HG02642 (cell line): ENCODE data around the gene TUBB3.
"Not testable (repeated sequence)": the region's sequence is repeated elsewhere in the genome, so short reads cannot be mapped to it uniquely, and the experiment has no call there.

ENCODE experiments used
- ATAC-seq: cut with Tn5 transposase; IDR thresholded peaks from one replicate; pipeline ENCODE4 v1.9.1; 2021; ENCODE audit warnings: mild to moderate bottlenecking; ENCODE audit not compliant: unreplicated experiment, poor library complexity

Gene TUBB3

DNA sequence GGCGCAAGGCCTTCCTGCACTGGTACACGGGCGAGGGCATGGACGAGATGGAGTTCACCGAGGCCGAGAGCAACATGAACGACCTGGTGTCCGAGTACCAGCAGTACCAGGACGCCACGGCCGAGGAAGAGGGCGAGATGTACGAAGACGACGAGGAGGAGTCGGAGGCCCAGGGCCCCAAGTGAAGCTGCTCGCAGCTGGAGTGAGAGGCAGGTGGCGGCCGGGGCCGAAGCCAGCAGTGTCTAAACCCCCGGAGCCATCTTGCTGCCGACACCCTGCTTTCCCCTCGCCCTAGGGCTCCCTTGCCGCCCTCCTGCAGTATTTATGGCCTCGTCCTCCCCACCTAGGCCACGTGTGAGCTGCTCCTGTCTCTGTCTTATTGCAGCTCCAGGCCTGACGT, 12.5 kb downstream of the TUBB3 start:
- ATAC-seq = not testable (repeated sequence)

DNA sequence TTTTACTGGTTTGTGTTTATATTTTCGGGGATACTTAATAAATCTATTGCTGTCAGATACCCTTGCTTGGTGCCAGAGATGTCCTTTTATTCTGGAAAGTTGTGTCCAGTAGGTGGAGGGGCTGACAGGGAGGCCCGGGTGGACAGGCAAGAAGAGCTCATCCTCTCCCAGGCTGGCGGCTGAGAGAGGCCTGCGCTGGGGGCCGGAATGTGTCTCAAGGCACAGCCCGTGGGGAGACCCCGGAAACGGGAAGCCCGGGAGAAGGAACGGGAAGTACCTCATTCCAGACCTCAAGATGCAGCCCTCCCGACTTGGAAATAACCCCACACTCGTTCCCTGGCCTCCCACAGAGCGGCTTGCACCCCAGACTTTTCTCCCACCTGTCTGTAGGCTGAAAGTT, 12.9 kb downstream of the TUBB3 start:
- no peak for ATAC-seq

DNA sequence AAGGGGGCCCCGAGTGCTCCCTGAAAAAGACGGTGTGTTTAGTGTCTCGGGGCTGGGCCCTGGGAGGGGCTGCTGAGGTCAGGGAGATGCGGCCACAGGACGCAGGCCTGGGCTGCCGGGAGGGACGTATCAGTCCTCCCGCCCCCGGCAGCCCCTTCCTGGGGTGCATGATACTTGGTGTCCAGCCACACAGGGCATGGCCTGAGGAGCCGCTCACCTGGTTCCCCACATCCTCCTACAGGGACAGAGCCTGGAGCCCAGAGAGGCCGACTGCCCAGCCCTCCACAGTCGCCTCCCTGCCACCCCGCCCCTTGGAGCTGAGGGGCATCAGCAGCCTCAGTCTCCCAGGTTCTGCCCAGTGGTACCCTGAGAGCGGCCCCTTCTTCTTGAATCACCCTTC, 13.4 kb downstream of the TUBB3 start:
- no peak for ATAC-seq

DNA sequence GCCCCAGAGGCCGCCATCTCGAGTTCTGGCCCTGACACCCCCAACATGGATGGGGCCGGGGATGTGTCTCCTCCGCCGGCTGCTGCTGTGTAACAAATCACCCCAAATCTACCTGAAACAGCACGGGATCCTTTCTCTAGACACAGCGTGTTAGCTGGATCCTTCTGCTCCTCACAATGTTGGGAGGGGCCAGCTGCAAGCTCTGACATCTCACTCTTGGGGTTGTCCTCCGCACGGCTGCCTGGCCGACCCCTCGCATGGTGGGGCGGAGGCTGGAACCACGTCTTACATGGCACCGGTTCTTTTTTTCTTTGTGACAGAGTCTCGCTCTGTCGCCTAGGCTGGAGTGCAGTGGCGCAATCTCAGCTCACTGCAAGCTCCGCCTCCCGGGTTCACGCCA, 13.8 kb downstream of the TUBB3 start:
- no peak for ATAC-seq

GRCh38 chr16:89938175-89938885, 15.2 kb downstream of the TUBB3 start:
- no peak for ATAC-seq

DNA sequence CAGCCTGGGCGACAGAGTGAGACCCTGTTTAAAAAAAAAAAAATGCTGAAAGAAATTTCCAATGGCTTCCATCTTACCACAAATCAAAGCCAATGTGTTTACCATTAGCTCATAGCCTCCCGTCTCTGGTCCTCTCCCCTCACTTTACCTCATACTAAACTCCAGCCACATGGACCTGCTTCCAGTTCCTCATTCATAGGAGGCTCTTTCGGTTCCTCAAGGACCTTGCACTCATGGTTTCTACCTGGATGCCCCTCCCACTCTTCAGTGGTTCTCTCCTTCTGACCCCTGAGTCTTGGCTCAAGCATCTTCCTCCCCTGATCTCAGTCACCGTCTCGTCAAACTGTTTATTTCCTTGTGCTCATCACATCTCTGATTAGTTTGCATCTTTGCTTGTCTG, 21.6 kb downstream of the TUBB3 start:
- no peak for ATAC-seq

GRCh38 chr16:89945654-89946053, 22.5 kb downstream of the TUBB3 start:
- ATAC-seq = no peak

DNA sequence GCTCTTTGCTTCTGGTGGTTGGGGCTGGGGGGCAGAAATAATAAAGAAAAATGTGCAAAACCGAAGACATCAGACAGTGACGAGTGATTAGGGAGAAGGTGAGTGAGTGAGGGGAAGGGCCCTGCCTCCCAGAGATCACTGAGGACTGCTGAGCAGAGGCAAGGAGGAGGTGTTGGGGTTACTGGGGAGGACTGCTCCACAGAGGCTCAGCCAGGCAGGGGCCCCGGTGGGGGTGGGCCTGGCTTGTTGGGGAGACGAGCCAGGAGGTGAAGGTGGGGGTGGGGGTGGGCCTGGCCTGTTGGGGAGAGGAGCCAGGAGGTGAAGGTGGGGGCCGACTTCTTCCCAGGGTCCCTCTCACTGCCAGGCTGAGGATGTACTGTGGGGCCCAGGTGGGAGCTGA, 23.4 kb downstream of the TUBB3 start:
- no peak for ATAC-seq

DNA sequence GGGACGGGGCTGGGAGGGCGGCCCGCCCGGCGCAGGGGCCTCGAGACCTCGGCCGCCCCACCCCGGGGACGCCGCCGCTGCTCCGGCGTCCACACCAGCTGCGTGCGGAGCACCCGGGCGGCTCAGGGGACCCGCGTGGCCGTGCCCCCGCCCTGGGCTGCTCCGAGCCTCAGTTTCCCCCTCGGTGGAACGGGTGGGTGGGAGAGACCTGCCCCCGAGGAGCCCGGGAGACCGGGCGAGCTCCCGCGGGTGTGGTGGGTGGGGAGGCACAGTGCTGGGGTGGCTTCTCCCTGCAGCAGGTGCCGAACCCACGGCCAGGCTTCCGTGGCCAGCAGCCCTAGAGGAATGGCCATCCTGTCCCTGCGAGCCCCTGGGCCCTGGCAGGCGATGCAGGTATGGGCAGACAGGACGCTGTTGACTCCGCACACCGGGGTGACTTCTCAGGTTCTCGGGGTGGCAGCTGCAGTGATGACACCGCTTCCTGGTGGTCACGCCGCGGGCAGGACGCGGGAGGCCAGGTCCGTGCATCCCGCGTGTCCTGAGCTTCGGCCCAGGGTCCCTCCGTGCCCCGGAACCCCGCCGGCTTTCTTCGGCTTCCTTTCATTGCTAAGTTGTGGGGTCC, 26.1 kb downstream of the TUBB3 start:
- ATAC-seq = no peak

GRCh38 chr16:89949756-89950155, 26.6 kb downstream of the TUBB3 start:
- ATAC-seq = no peak

DNA sequence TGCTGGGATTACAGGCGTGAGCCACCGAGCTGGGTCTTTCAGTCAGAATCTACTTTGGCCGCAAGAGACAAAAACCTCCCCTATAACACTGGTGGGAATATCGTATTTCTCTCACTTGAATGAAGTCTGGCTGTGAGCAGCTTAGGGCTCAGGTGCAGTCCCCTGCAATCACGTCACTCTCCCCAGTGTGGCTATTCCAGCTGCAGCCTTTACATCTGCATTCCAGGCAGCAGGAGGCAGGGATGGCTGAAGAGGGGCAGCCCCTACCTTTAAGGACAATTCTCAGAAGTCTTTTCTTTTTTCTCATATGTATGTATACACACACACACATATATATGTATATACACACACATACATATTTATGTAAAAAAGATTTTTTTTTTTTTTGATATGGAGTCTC, 28.4 kb downstream of the TUBB3 start:
- no peak for ATAC-seq

- no peak for ATAC-seq
Observed at GRCh38 chr16:89952049-89952448, 28.9 kb downstream of the TUBB3 start.

GRCh38 chr16:89952551-89952950, 29.4 kb downstream of the TUBB3 start:
- ATAC-seq = no peak

DNA sequence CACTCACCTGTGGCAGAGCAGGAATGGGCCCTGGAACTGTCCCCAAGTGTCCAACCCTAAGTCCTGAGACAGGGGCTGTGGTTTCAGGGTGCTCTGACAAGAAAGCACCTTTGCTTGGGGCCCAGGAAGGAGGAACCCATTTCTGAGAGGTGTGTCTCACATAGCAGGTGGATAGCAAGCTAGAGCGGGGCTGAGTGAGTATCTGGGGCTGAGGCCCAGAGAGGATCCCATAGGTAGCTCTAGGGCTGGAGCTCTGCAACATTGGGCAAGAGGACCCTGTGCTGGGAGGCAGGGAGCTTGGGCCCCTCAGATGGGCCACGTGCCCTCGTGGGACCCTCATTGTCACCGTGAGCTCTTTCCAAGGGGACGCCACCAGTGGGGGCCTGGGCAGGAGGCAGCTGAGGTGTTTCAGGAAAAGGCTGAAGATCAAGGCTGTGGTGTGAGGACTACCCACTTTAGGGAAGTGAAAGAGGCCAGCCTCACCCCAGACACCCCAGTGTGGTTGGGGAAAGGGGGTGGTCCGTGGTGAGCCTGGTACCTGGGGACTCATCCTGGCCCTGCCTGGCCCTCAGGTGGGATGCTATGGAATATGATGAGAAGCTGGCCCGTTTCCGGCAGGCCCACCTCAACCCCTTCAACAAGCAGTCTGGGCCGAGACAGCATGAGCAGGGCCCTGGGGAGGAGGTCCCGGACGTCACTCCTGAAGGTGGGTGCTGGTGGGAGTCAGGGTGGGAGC, 30.7 kb downstream of the TUBB3 start:
- ATAC-seq = no peak

- ATAC-seq = no peak
Observed at GRCh38 chr16:89954462-89954861, 31.3 kb downstream of the TUBB3 start.

- ATAC-seq = no peak
Observed at GRCh38 chr16:89955001-89955685, 32.0 kb downstream of the TUBB3 start.

- no peak for ATAC-seq
Observed at GRCh38 chr16:89956505-89957215, 33.5 kb downstream of the TUBB3 start.

GRCh38 chr16:89957216-89957785, 34.2 kb downstream of the TUBB3 start:
- ATAC-seq = no peak

- ATAC-seq = no peak
Observed at GRCh38 chr16:89958068-89958467, 34.9 kb downstream of the TUBB3 start.

GRCh38 chr16:89958596-89958995, 35.5 kb downstream of the TUBB3 start:
- no peak for ATAC-seq
